ENCODE measurements around the gene SYNRG. TPM values are rescaled to one million over a fixed set of nuclear protein-coding genes. Genes with fewer than 3 reads are reported as not detected.

Gene SYNRG
- total and polyA plus RNA-seq, 2 donors (not counting 3 experiments of a cell fraction or from before 2014, with no cell fraction given) = 15.3 to 42.2 TPM

DNA sequence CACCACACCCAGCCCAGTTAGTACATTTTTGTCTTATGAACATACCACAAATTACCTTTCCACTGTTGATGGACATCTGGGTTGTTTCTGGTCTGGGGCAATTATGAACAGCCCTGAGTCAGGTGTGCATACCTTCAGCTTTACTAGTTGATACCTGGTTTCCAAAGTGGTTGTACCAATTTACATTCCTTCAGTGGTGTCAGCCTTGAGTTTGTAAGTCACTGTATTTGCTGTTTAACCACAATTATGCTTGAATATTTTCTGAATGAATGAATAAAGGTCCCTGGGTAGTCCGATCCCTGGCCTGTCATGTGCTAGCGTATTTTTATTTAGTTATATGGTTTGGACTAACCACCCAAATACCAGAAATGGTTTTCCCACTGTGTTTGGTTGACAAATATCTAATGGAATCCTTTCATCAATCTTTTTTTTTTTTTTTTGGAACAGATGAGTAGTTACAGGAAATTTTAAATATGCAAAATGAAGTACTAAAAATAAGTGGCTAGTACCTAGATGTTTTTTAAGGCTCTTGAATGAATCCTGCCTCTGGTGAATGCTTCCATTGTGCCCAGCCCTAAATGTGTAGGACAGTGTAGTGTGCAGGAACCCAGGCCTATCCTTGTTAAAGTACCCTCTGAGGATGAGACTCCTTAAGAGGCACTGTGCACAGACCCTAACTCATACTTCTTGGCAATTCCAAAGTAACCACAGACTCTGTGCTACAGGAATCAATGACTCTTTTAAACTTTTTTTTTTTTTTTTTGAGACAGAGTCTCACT, 115.8 kb downstream of the SYNRG start:
- Histone ChIP-seq H3K27me3 (ENCODE audit: control insufficient read depth in 2 of 2, insufficient read depth in 2 of 2, low read length in 2 of 2) (no peaks in the 10 kb centered on the region), H3K9ac (replicated peaks; ENCODE audit: extremely low read depth, insufficient read depth, low read length) (no peak overlapping the region), H4K20me1 (replicated peaks; ENCODE audit: control insufficient read depth, extremely low read depth, insufficient read depth, low read length) (peaks cover 2% of the 10 kb centered on the region), H3K36me3 (ENCODE audit: control insufficient read depth in 2 of 2, extremely low read depth in 1 of 2, insufficient read depth in 2 of 2, low read length in 2 of 2) (no peaks in the 10 kb centered on the region), H3K4me1 (ENCODE audit: control insufficient read depth, extremely low read depth, insufficient read depth, low read length) (peaks cover 28% of the 10 kb centered on the region), H3K4me3 (replicated peaks in 1 of 3; ENCODE audit: insufficient read depth in 1 of 3, low read depth in 1 of 3, low read length in 3 of 3) (no peak overlapping the region), H3K27ac (ENCODE audit: insufficient read depth, low read depth, low read length) (no peak overlapping the region), H3K9me3 (replicated peaks; ENCODE audit: control insufficient read depth, insufficient read depth, low read length) (no peaks in the 10 kb centered on the region), H3K9me1 (replicated peaks; ENCODE audit: control insufficient read depth, extremely low read depth, insufficient read depth, low read length) (no peaks in the 10 kb centered on the region), H2AFZ (ENCODE audit: low read depth, low read length) (no peak overlapping the region), H3K79me2 (ENCODE audit: control insufficient read depth, insufficient read depth, low read length) (peaks cover 72% of the 10 kb centered on the region), H3K4me2 (ENCODE audit: insufficient read depth, low read length) (no peak overlapping the region)
- POLR2A ChIA-PET = no interaction called here
- CTCF ChIA-PET = interaction anchor here (1.2 kb wide), 1 partner anchor 55 kb away, joined by 4 read pairs; no protein-coding TSS in a partner anchor
- DNase-seq (ENCODE audit: low read depth, low spot score) (no peak), FAIRE-seq (no peak)
- dilution Hi-C loops (cut with MboI; ENCODE audit: extremely low pct_ligation_motif_present, low sequenced_read_pairs) (no loop called here), intact Hi-C loops (cut with micrococcal nuclease) (no loop called here)
- TF ChIP-seq MYC (IDR thresholded peaks at IDR 0.05; ENCODE audit: low read depth, low read length) (no peak), GATA2 (IDR thresholded peaks at IDR 0.05; ENCODE audit: insufficient read depth, insufficient read length, low read depth, low read length) (no peak), EZH2 (IDR thresholded peaks at IDR 0.05; ENCODE audit: borderline replicate concordance, low read depth, low read length, severe bottlenecking) (no peak), POLR2A (IDR thresholded peaks at IDR 0.05; ENCODE audit: low read depth, low read length) (no peak), POLR2AphosphoS5 (IDR thresholded peaks at IDR 0.05; ENCODE audit: insufficient read depth, low read depth, low read length) (no peak), FOS (IDR thresholded peaks at IDR 0.05; ENCODE audit: borderline replicate concordance, insufficient read depth, low read length) (no peak), JUN (IDR thresholded peaks at IDR 0.05; ENCODE audit: borderline replicate concordance, insufficient read depth, insufficient read length, low read depth) (no peak)
- TF ChIP-seq, protein P1, sequence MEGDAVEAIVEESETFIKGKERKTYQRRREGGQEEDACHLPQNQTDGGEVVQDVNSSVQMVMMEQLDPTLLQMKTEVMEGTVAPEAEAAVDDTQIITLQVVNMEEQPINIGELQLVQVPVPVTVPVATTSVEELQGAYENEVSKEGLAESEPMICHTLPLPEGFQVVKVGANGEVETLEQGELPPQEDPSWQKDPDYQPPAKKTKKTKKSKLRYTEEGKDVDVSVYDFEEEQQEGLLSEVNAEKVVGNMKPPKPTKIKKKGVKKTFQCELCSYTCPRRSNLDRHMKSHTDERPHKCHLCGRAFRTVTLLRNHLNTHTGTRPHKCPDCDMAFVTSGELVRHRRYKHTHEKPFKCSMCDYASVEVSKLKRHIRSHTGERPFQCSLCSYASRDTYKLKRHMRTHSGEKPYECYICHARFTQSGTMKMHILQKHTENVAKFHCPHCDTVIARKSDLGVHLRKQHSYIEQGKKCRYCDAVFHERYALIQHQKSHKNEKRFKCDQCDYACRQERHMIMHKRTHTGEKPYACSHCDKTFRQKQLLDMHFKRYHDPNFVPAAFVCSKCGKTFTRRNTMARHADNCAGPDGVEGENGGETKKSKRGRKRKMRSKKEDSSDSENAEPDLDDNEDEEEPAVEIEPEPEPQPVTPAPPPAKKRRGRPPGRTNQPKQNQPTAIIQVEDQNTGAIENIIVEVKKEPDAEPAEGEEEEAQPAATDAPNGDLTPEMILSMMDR (IDR thresholded peaks at IDR 0.05; ENCODE audit: extremely low read depth in 1 of 2, insufficient read depth in 1 of 2, low read depth in 1 of 2, low read length in 2 of 2) = no peak
- TF ChIP-seq, protein P2, sequence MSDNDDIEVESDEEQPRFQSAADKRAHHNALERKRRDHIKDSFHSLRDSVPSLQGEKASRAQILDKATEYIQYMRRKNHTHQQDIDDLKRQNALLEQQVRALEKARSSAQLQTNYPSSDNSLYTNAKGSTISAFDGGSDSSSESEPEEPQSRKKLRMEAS (IDR thresholded peaks at IDR 0.05; ENCODE audit: insufficient read depth, insufficient read length) = no peak
- no TSS peak for BruUV-seq (replicated peaks)

Data from endothelial cell of umbilical vein (primary cell).